ENCODE measurements around the gene ZDHHC15. TPM values are rescaled to one million over a fixed set of nuclear protein-coding genes. Genes with fewer than 3 reads are reported as not detected.
"Not testable (repeated sequence)": the region's sequence is repeated elsewhere in the genome, so short reads cannot be mapped to it uniquely, and the experiment has no call there.

The ZDHHC15 gene
- total RNA-seq, 3 donors from 2014 or later (not counting 1 experiment from before 2014, with no cell fraction given) = not detected

GRCh38 chrX:75366861-75367260 lies 156.0 kb downstream of the ZDHHC15 start:
- intact Hi-C loops (cut with micrococcal nuclease) = no loop called here

GRCh38 chrX:75365243-75365975 lies 157.4 kb downstream of the ZDHHC15 start:
- DNase-seq = no peak
- Histone ChIP-seq H3K9me3 (ENCODE audit: control insufficient read depth, insufficient read depth, low read length) (no peaks in the 10 kb centered on the region), H3K27me3 (ENCODE audit: control insufficient read depth, insufficient read depth, low read length) (no peaks in the 10 kb centered on the region), H3K27ac (ENCODE audit: low read length) (no peak overlapping the region), H3K36me3 (ENCODE audit: control insufficient read depth, insufficient read depth, low read length) (no peaks in the 10 kb centered on the region), H3K4me3 (ENCODE audit: low read length) (no peak overlapping the region), H3K4me1 (ENCODE audit: control insufficient read depth, insufficient read depth, low read length) (no peaks in the 10 kb centered on the region)
- intact Hi-C loops (cut with micrococcal nuclease) = no loop called here
- H3K9me3 Mint-ChIP-seq = no peaks in the 10 kb centered on the region
- H3K27me3 Mint-ChIP-seq (ENCODE audit: low read depth in 2 of 2) = no peaks in the 10 kb centered on the region
- H3K4me3 Mint-ChIP-seq = no peak overlapping the region
- H3K27ac Mint-ChIP-seq = no peak overlapping the region
- no peaks in the 10 kb centered on the region for H3K4me1 Mint-ChIP-seq
- ATAC-seq = no peak
- WGBS (ENCODE audit: insufficient coverage) = 100% methylated on average over 1 of the region's 1 CpG
- TF ChIP-seq, protein P1, sequence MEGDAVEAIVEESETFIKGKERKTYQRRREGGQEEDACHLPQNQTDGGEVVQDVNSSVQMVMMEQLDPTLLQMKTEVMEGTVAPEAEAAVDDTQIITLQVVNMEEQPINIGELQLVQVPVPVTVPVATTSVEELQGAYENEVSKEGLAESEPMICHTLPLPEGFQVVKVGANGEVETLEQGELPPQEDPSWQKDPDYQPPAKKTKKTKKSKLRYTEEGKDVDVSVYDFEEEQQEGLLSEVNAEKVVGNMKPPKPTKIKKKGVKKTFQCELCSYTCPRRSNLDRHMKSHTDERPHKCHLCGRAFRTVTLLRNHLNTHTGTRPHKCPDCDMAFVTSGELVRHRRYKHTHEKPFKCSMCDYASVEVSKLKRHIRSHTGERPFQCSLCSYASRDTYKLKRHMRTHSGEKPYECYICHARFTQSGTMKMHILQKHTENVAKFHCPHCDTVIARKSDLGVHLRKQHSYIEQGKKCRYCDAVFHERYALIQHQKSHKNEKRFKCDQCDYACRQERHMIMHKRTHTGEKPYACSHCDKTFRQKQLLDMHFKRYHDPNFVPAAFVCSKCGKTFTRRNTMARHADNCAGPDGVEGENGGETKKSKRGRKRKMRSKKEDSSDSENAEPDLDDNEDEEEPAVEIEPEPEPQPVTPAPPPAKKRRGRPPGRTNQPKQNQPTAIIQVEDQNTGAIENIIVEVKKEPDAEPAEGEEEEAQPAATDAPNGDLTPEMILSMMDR (IDR thresholded peaks at IDR 0.05) = no peak
- no peaks in the 10 kb centered on the region for H3K36me3 Mint-ChIP-seq

More at GRCh38 chrX:75366861-75367260, 156.0 kb downstream of the ZDHHC15 start:
- WGBS (ENCODE audit: insufficient coverage) = 92% methylated on average over 2 of the region's 2 CpGs
- Histone ChIP-seq H3K36me3 (ENCODE audit: control insufficient read depth, insufficient read depth, low read length) (no peaks in the 10 kb centered on the region), H3K4me1 (ENCODE audit: control insufficient read depth, insufficient read depth, low read length) (no peaks in the 10 kb centered on the region), H3K27me3 (ENCODE audit: control insufficient read depth, insufficient read depth, low read length) (no peaks in the 10 kb centered on the region), H3K9me3 (ENCODE audit: control insufficient read depth, insufficient read depth, low read length) (no peaks in the 10 kb centered on the region), H3K27ac (ENCODE audit: low read length) (no peak overlapping the region), H3K4me3 (ENCODE audit: low read length) (no peak overlapping the region)
- Mint-ChIP-seq H3K9me3 (no peaks in the 10 kb centered on the region), H3K4me3 (no peak overlapping the region), H3K27me3 (ENCODE audit: low read depth in 2 of 2) (no peaks in the 10 kb centered on the region), H3K36me3 (no peaks in the 10 kb centered on the region), H3K4me1 (no peaks in the 10 kb centered on the region), H3K27ac (no peak overlapping the region)
- ATAC-seq (no peak), DNase-seq (no peak)
- TF ChIP-seq, protein P1 (IDR thresholded peaks at IDR 0.05) = no peak

DNA sequence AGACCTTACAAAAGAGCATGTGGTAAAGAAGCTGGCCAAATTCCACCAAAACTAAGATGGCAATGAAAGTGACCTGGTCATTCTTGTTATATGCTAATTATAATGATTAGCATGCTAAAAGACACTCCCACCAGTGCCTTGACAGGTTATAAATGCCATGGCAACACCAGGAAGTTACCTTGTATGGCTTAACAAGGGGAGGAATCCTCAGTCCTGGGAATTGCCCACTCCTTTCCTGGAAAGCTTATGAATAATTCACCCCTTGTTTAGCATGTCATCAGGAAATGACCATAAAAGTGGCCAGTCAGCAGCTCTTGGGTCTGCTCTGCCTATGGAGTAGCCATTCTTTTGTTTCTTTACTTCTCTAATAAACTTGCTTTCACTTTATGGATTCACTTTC lies 161.0 kb downstream of the ZDHHC15 start:
- H3K4me3 Mint-ChIP-seq = no peak overlapping the region

DNA sequence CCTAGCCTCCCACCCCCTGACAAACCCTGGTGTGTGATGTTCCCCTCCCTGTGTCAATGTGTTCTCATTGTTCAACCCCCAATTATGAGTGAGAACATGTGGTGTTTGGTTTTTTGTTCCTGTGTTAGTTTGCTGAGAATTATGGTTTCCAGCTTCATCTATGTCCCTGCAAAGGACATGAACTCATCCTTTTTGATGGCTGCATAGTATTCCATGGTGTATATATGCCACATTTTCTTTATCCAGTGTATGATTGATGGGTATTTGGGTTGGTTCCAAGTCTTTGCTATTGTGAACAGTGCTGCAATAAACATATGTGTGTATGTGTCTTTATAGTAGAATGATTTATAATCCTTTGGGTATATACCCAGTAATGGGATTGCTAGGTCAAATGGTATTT lies 174.2 kb downstream of the ZDHHC15 start:
- H3K27ac Mint-ChIP-seq; H3K9me3 Mint-ChIP-seq; DNase-seq; ATAC-seq; H3K27ac ChIP-seq (ENCODE audit: low read length); H3K27me3 ChIP-seq (ENCODE audit: control insufficient read depth, insufficient read depth, low read length); H3K4me3 Mint-ChIP-seq; H3K9me3 ChIP-seq (ENCODE audit: control insufficient read depth, insufficient read depth, low read length); H3K36me3 ChIP-seq (ENCODE audit: control insufficient read depth, insufficient read depth, low read length); H3K27me3 Mint-ChIP-seq (ENCODE audit: low read depth in 2 of 2); H3K4me1 Mint-ChIP-seq; intact Hi-C loops (cut with micrococcal nuclease); H3K4me1 ChIP-seq (ENCODE audit: control insufficient read depth, insufficient read depth, low read length); H3K4me3 ChIP-seq (ENCODE audit: low read length); H3K36me3 Mint-ChIP-seq: not testable (repeated sequence)

More for the DNA sequence above, 161.0 kb downstream of the ZDHHC15 start:
- DNase-seq (no peak), ATAC-seq (no peak)
- no peaks in the 10 kb centered on the region for H3K27me3 Mint-ChIP-seq (ENCODE audit: low read depth in 2 of 2)
- no peaks in the 10 kb centered on the region for H3K9me3 ChIP-seq (ENCODE audit: control insufficient read depth, insufficient read depth, low read length)
- no peaks in the 10 kb centered on the region for H3K27me3 ChIP-seq (ENCODE audit: control insufficient read depth, insufficient read depth, low read length)
- H3K9me3 Mint-ChIP-seq = no peaks in the 10 kb centered on the region
- H3K27ac Mint-ChIP-seq = no peak overlapping the region
- H3K36me3 Mint-ChIP-seq = no peaks in the 10 kb centered on the region
- H3K36me3 ChIP-seq (ENCODE audit: control insufficient read depth, insufficient read depth, low read length) = no peaks in the 10 kb centered on the region
- TF ChIP-seq, protein P1 (IDR thresholded peaks at IDR 0.05) = no peak
- no peak overlapping the region for H3K27ac ChIP-seq (ENCODE audit: low read length)
- H3K4me3 ChIP-seq (ENCODE audit: low read length) = no peak overlapping the region
- H3K4me1 ChIP-seq (ENCODE audit: control insufficient read depth, insufficient read depth, low read length) = no peaks in the 10 kb centered on the region
- H3K4me1 Mint-ChIP-seq = no peaks in the 10 kb centered on the region
- intact Hi-C loops (cut with micrococcal nuclease) = no loop called here

All from natural killer cell (primary cell).